Keratinocyte (primary cell): ENCODE results near the gene CD209.

Experiments used
- EZH2 ChIP-seq: IDR thresholded peaks from one replicate; pipeline ENCODE4 v1.6.1; 2012; ENCODE audit warnings: inconsistent platforms, mild to moderate bottlenecking, low read length, moderate library complexity
- TF ChIP-seq, protein P1 (sequence below), 3 experiments: IDR thresholded peaks in 1 of 3; conservative IDR thresholded peaks in 1 of 3; optimal IDR thresholded peaks in 1 of 3; 2 replicates in 2 of 3; 3 replicates in 1 of 3; pipeline versions ENCODE3 to v1.5.1; 2011; ENCODE audit warnings: low read length in 3 of 3, mild to moderate bottlenecking in 3 of 3, moderate library complexity in 2 of 3, control low read depth in 1 of 3, inconsistent platforms in 1 of 3; ENCODE audit not compliant: insufficient read depth in 2 of 3; ENCODE audit errors: extremely low read depth in 1 of 3

DNA sequence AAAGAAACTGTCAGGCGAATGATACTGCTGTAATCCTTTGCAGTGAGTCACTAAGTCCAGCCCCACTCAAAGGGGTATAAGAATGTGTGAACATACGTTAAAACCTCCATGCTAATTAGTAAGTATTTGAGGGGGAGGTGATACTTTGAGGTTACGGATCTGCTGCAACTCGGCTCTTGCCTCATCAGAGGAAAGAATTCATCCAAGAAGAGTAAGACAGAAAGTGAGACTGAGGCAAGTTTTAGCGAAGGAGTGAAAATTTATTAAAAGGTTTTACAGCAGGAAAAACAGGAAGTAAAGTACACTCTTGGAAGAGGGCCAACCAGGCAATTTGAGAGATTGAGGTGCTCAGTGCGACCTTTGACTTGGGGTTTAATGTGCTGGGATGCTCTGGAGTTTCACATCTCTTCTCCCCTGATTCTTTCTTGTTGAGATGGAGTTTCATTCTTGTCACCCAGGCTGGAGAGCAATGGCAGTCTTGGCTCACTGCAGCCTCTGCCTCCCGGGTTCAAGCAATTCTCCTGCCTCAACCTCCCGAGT lies 25.5 kb upstream of the CD209 start:
- TF ChIP-seq, protein P1, sequence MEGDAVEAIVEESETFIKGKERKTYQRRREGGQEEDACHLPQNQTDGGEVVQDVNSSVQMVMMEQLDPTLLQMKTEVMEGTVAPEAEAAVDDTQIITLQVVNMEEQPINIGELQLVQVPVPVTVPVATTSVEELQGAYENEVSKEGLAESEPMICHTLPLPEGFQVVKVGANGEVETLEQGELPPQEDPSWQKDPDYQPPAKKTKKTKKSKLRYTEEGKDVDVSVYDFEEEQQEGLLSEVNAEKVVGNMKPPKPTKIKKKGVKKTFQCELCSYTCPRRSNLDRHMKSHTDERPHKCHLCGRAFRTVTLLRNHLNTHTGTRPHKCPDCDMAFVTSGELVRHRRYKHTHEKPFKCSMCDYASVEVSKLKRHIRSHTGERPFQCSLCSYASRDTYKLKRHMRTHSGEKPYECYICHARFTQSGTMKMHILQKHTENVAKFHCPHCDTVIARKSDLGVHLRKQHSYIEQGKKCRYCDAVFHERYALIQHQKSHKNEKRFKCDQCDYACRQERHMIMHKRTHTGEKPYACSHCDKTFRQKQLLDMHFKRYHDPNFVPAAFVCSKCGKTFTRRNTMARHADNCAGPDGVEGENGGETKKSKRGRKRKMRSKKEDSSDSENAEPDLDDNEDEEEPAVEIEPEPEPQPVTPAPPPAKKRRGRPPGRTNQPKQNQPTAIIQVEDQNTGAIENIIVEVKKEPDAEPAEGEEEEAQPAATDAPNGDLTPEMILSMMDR (optimal IDR thresholded peaks at IDR 0.05 in 1 of 3, IDR thresholded peaks at IDR 0.05 in 1 of 3, conservative IDR thresholded peaks at IDR 0.05 in 1 of 3; ENCODE audit: extremely low read depth in 1 of 3, insufficient read depth in 2 of 3, low read length in 3 of 3): no peak
- TF ChIP-seq EZH2: no peak
